Prostate gland (tissue), 1 donor: ENCODE data around the gene KLK8.

Experiments
- POLR2A ChIP-seq: fragments of 450-650 bp; IDR thresholded peaks from one replicate; pipeline ENCODE4 v1.6.1; 2016; ENCODE audit warnings: antibody characterized with exemption, mild to moderate bottlenecking
- POLR2AphosphoS5 ChIP-seq: sonication (generic); formaldehyde crosslinking; IDR thresholded peaks from one replicate; pipeline ENCODE4 v1.6.1; 2017; ENCODE audit warnings: antibody characterized with exemption

DNA sequence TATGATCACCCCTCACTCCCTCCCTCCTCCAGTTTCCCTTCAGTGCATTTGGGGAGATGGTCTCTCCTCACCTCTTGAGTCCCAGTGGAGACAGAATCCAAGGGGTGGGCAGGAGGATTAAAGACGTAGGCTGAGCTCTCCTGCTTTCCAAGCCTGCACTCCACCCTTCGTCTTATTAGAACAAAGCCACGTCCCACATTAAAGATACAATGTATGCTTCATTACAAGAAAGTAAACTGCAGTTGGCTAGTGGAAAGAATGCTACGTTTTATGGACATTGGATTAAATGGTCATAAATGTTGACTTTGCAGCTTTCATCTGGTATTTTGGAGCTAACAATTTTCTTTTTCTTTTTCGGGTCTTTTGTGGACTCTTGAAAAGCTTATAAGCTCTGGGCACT, 26.5 kb upstream of the KLK8 start:
- no peak for TF ChIP-seq POLR2A
- peak; percentile 57 for TF ChIP-seq POLR2AphosphoS5
